Stimulated activated CD8-positive, alpha-beta memory T cell treated with anti-CD3 and anti-CD28 coated beads, Interleukin-12 subunit alpha, Interleukin-12 subunit beta, amount 100 ng/mL, for 1 hour (primary cell): ENCODE data around the gene ZFHX3.

ENCODE experiments used
- DNase-seq: peaks from one replicate; pipeline ENCODE4 v3.0.0-alpha.2; 2020; ENCODE audit warnings: low read depth

The ZFHX3 gene

GRCh38 chr16:72824761-72825160 is 223.2 kb downstream of the ZFHX3 start:
- DNase-seq, result no peak

- DNase-seq, result no peak
Measured at GRCh38 chr16:72824027-72824426, 223.9 kb downstream of the ZFHX3 start.

GRCh38 chr16:72821185-72821950 is 226.6 kb downstream of the ZFHX3 start:
- DNase-seq, result no peak

GRCh38 chr16:72819345-72819744 is 228.6 kb downstream of the ZFHX3 start:
- DNase-seq, result no peak

DNA sequence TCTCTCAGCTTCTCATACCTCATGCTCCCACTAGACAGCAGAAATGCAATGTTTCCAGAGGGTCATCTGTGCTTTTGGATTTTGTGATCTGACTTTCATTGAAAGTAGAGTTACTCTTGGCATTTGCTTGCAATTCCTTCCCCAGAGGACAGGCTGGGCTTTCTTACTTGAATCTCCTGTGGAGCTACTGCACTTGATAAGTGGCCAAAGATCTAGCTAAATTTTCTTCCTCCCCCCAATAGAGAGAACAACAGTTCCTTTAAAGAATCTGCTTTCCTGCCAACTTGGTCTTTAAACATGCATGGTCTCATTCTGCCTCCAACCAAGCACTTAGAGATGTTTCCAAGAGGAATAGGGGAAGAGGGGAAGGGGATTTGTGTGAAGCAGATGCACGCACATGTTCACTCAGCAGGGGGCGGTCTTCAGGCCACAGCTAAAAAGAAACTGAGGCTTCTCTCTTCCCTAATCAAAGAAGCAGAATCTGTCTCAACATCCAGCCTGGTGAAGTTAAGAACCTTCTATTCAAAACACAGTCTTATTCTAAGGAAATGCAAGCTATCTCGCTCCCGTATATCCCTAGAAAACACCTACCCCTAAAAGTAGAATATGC is 229.6 kb downstream of the ZFHX3 start:
- DNase-seq, result no peak

GRCh38 chr16:72815348-72816318 is 232.3 kb downstream of the ZFHX3 start:
- DNase-seq, result no peak

DNA sequence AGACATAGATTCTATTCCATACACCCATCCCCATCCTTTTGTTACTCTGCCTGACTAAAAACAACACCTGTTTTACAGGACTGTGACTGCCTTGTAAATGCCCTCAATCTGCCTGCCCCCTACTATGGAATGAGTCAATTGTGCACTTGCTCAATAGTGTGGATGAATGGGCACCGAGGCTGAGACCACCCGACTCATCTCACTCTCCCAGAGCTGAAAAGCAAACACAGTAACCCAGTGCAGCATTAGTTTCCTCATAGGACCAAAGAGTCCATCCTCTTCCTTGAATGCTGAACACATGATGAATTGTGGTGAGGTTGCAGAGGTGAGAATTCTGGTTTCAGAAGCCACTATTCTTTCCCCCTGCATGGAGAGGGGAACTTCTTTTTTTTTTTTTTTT is 233.7 kb downstream of the ZFHX3 start:
- DNase-seq, result no peak

GRCh38 chr16:72812672-72813071 is 235.3 kb downstream of the ZFHX3 start:
- DNase-seq, result no peak

DNA sequence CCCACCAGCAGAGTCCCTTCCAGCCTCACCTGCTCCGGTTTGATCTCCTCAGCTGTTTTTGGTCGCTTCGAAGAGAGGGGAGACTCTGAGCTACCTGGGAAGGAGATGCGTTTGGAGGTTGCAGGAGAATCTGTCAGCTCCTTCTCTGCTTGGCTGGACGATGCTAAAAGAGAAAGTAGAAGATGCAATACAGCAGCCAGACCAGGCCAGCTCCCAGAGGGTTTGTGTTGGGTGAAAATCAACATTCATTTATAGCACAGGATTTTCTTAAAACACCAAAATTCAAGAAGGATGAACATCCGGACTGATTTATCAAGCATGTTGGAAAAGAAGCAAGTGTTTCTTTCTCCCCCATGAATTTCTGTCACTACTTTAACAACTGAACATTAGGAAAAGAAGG is 236.1 kb downstream of the ZFHX3 start:
- no peak for DNase-seq

DNA sequence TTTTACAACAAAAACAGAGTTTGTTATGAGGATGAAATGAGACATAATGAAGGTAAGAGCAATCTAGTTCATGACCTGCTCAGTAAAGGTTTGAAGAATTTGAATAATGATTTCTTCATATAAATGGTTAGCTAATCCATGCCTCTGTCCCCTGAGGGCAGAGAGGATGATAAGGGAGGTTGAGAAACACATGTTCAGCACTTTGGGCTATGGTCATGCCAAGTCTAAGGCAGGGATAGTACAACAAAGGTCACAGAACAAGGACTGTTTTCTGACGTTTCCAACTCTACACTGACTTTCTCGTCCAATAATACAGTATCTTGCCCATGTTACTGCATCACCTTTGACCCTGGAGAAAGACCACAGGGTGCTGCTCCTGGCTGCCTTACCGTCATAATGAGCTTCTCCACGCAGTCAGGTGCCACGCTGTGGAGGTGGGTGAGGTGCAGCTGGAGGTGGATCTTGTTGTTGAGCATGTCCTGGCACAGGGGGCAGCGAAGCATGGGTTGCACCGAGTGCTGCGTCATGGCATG is 236.7 kb downstream of the ZFHX3 start:
- DNase-seq, result no peak

DNA sequence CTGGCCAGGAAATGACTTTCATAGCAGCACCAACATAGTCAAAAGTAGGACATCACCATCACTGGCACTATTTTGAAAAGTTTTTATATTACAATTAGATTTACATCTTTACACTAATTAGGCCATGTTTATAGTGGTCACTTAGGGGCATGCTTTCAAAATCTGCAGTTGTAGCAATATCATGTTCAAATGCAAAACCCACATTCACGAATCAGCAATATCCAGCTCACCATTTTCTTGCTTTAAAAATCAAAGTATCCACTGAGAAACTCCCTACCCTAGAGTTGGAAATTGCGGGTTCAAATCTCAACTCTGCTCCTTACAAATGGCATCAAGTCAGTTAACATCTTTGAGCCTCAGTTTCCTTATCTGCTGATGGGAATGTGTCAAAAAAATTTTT is 237.4 kb downstream of the ZFHX3 start:
- DNase-seq, result no peak

- DNase-seq, result no peak
Measured at GRCh38 chr16:72809446-72809845, 238.5 kb downstream of the ZFHX3 start.

GRCh38 chr16:72808754-72809153 is 239.2 kb downstream of the ZFHX3 start:
- no peak for DNase-seq

DNA sequence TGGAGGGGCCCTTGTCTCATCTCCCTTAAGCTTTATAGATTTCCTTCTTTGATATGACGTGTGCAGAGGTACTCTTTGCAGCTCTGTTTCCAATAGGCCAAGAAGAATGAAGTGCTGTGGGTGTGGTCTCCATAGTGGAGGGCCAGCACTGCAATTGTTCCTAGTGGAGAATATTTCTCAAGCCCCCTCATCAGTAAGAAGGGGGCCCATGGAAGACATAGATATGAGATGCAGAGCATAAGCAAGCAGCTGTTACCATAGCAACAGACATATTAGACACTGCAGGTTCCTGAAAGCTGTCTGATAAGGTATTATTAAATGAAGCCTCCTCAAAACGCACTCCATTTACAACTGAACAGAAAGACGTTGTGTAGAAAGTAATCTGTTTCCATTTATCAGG is 240.7 kb downstream of the ZFHX3 start:
- DNase-seq, result no peak

DNA sequence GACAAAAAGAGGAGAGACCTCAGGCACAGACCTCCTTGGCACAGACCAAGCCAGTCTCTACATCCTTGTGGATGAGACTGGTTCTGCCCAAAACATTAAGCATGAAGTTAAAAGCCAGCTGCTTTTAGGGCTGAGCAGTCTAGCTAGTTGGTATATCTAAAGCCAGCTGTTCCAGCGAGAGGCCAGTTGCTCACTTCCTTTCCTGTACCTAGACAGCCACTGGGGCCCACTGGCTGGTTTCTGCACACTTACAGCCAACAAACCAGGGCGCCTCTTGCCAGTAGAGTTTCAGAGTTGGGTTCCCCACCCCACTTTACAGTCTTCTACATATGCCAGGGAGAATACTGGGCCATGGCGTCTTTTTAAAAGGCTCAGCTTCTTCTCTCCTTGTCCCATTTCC is 242.4 kb downstream of the ZFHX3 start:
- DNase-seq, result no peak

DNA sequence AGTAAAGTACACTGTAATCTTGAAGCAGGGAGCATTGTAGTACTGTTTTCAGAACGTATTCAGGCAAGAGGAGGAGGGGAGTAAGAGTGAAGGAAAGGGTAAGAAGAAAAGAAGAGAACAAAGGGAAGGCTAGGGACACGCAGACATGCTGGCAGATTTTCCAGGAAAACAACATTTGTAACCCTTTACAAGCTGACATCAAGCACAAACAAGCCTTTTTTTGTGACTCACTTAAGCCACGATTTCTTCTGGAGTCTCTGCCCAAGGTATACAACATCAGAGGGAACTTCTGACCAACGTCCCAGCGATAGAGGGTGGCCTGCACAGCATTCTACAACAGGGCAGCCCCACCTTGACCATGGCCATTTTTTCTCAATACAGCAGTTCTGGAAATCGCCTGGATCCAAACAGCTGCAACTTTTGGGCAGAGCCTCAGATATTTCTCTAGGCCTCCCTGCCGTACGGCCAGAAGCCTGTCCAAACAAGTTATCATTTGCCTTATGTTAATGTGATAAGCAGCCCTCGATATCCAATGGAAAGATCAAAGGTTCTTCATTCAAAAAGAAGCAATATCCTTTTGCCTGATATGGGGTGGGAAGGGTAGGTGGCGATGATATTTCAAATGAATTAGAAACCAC is 247.3 kb downstream of the ZFHX3 start:
- no peak for DNase-seq

DNA sequence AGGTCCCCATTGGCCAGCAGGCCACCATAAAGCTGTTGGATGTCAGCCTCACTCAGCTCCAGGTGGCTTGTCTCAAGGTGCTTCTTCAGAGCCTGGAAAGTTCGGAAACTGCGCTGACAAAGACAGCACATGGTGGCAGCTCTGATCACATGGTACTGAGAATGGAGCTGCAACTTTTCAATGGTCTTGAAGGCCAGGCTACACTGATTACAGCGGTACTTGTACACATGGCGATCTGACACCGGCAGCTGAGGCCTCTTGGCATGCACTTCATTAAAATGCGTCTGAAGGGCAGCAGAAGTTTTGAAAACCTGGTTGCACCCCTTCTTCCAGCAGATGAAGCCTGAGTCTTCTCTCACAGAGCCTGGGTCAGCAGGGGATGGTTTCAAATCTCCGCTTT is 249.7 kb downstream of the ZFHX3 start:
- DNase-seq, result no peak

DNA sequence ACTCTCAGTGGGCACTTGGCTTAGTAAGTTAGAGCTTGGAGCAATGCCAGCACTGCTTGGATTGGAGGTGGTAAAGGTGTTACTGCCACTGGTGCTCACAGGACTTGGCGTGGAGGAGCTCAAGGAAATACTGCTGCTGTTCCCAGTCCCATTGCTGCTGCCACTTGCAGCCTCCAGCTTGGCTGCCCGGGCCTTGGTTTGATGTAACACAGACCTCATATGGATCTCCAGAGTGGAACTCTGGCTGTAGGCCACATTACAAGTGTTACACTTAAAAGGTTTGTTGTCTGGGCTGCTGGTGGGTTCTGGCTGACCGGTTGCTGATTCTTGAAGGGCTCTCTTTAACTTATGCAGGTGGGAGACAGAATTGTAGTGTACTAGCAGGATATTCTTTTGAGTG is 250.3 kb downstream of the ZFHX3 start:
- DNase-seq, result no peak

GRCh38 chr16:72796222-72796621 is 251.7 kb downstream of the ZFHX3 start:
- no peak for DNase-seq

DNA sequence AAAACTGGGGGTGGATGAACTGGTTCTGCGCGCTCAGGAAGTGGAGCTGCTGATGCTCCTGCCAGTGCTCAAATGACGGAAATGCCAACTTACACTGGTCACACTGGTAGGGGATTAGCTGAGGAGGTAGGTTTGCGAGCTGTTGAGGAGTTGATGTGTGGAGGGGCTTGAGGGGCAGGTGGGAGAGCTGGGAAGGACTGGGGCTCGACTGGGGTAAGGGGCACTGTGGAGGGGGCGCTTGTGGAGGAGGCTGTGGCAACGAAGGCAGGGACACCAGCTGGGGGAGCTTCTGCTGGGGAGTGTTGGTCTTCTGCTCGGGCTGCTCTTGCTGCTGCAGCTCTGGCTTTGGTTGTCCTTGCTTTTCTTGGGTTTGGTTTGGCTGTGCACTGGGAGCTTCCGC is 252.9 kb downstream of the ZFHX3 start:
- no peak for DNase-seq

GRCh38 chr16:72794319-72794718 is 253.6 kb downstream of the ZFHX3 start:
- no peak for DNase-seq

DNA sequence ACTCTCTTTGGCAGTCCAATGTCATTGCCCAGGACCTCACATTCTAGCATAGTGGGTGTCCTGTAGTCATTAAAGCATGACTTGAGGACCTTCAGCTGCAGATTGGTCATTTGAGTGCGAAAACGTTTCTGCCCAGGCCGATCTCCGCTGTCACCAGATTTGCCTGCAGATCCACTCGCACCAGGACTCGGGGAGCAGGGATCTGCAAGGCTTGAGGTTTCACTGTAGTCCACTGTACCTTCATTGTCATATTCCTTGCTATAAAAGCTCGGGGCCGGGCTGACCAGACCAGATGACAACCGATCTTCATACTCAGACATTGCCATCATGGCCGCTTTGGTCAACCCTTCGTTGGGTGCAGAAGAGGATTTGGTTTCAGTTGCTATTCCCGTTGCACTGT is 254.2 kb downstream of the ZFHX3 start:
- no peak for DNase-seq
